DMS79 treated with DMSO at 0.1 percent for 48 hours (cell line): ENCODE results near the gene IRF2BP1.

Experiments
- DNase-seq: peaks from one replicate; lab custom pipeline; 2025; lab: John Stamatoyannopoulos, UW

The IRF2BP1 gene, protein sequence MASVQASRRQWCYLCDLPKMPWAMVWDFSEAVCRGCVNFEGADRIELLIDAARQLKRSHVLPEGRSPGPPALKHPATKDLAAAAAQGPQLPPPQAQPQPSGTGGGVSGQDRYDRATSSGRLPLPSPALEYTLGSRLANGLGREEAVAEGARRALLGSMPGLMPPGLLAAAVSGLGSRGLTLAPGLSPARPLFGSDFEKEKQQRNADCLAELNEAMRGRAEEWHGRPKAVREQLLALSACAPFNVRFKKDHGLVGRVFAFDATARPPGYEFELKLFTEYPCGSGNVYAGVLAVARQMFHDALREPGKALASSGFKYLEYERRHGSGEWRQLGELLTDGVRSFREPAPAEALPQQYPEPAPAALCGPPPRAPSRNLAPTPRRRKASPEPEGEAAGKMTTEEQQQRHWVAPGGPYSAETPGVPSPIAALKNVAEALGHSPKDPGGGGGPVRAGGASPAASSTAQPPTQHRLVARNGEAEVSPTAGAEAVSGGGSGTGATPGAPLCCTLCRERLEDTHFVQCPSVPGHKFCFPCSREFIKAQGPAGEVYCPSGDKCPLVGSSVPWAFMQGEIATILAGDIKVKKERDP

GRCh38 chr19:45885556-45886426 lies at the start of gene IRF2BP1:
IRF2BP1 (minus strand) TSS chr19:45886141; CDS start chr19:45885774, 367 bp downstream.
- peak; percentile 84 for DNase-seq

- no peak for DNase-seq
Measured at GRCh38 chr19:45935267-45935666, 49.3 kb upstream of the IRF2BP1 start.

DNA sequence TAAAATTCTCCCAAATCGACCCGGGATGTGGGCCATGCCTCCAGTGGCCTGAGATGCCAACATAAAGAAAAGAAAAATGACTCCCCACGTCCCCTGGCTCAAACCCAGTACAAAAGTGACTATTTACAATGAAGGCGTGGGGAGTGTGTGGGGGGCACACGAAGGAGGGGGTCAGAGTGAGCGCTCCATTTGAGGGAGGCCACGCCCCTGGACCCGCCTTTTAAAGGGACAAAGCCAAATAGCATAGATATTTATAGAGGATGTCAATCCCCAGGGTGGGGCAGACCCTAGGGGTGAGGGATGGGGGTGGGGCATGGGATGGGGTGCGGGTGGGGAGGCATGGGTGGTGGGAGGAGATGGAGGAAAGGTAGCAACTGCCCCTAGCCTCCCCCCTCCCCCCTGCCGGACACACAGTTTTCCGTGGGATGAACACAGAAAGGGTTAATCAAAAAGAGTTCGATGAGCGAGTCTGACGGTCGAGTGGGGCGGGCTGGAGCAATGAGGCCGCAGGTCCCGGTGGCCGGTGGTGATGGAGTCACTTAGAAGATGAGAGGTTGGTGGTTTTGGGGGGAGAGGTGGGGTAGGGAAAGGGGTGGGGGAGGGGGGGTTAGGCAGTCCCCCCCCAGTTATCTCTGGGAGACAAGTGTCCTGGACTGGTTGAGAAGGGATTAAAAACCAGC lies 48.8 kb upstream of the IRF2BP1 start:
- no peak for DNase-seq

DNA sequence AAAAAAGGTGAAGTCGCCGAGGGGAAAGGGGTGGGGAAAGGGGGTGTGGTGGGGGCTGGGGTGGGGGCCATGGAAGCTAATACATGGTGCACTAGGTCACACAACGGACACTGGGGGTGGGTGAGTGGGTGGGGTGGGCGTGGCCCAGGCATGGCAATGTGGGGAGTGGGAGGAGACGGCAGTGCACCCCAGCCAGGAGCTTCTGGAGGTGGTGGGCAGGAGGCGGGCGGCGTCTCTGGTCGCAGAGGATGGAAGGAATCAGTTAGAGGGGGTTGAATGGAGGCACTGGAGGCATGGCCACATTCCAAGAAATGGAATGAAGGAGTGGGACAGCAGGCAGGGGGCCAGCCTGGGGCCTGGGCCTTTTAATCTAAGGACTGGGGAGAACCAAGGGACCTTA lies 47.8 kb upstream of the IRF2BP1 start:
- no peak for DNase-seq

DNA sequence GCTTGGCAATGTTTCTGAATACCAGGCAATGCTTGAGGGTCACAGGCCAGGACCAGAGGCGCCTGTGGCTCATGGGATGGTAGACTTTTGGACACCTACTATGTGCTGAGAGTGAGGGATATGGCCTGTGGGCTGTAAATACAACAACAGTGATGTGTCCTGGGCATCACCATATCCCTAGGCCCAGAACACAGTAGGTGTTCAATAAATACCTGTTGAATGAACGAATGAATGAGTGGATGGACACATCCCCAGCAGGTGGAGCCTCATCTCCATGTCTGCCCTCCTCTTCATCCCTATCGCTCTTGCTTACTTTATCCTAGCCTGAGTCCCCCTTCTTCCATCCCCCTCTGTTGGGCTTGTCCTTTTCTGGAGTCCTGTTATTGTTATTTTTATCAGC lies 45.1 kb upstream of the IRF2BP1 start:
- DNase-seq, result no peak

- DNase-seq, result no peak
Measured at GRCh38 chr19:45929247-45929646, 43.3 kb upstream of the IRF2BP1 start.

- peak; percentile 88 for DNase-seq
Measured at GRCh38 chr19:45927565-45928261, 41.8 kb upstream of the IRF2BP1 start.

DNA sequence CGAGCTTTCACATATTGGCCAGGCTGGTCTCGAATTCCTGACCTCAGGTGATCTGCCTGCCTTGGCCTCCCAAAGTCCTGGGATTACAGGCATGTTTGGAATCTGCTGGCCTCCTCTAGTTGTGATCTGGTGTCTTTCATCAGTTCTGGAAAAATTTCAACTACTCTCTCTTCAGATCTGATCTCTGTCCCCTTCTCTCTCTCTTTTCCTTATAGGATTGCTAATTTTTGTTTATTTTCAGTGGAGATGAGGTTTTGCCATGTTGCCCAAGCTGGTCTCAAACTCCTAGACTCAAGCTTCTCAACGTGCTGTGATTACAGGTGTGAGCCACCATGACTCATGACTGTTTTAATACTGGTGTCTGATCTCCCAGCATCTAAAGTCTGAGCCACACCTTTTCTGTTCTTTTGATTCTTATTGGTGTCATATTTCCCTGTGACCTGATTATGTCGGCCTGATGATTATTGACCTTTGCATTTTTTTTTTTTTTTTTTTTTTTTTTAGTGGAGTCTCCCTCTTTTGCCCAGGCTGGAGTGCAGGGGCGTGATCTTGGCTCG lies 39.0 kb upstream of the IRF2BP1 start:
- DNase-seq, result no peak

DNA sequence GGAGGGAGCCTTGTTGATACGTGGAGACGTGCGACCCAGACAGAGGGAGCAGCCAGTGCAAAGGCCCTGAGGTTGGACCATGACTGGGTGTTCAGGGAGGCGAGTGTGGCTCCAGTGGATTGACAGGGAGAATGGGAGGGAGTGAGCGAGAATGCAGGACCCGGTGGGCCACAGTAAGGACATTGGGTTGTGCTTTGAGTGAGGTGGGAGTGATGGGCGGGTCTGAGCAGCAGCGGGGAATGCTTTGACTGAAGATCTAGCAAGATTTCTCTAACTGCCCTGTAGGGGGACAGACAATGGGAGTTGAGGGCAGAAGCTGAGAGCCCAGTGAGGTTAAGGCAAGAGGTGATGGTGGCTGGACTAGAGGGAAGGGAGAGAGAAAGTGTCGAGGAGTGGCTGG lies 36.3 kb upstream of the IRF2BP1 start:
- DNase-seq, result no peak

DNA sequence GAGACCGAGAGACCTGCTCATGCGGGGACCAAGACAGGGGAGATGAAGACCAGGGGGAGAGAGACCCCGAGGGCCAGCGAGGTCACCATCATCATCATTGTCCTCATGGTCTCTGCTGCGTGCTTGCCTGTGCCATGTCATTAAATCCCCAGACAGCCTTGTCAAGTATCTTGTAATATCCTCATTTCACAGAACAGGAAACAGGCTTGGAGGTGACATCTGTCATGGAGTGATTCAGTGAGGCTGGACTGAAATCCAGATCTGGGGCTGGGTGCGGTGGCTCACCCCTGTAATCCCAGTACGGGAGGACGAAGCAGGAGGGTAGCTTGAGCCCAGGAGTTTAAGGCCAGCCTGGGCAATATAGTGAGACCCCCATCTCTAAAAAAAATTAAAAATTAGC lies 34.5 kb upstream of the IRF2BP1 start:
- DNase-seq, result no peak

- DNase-seq, result no peak
Measured at GRCh38 chr19:45919678-45920077, 33.7 kb upstream of the IRF2BP1 start.

DNA sequence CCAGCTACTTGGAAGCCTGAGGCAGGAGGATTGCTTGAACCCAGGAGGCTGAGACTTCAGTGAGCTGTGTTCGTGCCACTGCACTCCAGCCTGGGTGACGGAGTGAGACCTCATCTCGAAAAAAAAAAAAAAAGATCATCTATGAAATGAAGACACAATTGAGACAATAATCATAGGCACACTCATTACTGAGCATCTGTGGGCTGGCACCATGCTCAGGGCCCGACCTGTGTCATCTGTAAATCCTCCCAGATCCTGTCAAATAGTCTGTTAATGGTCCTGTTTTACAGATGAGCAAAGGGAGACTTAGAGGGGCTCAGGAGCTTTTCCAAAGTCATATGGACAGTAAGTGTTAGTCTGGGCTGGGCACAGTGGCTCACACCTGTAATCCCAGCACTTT lies 32.8 kb upstream of the IRF2BP1 start:
- no peak for DNase-seq

DNA sequence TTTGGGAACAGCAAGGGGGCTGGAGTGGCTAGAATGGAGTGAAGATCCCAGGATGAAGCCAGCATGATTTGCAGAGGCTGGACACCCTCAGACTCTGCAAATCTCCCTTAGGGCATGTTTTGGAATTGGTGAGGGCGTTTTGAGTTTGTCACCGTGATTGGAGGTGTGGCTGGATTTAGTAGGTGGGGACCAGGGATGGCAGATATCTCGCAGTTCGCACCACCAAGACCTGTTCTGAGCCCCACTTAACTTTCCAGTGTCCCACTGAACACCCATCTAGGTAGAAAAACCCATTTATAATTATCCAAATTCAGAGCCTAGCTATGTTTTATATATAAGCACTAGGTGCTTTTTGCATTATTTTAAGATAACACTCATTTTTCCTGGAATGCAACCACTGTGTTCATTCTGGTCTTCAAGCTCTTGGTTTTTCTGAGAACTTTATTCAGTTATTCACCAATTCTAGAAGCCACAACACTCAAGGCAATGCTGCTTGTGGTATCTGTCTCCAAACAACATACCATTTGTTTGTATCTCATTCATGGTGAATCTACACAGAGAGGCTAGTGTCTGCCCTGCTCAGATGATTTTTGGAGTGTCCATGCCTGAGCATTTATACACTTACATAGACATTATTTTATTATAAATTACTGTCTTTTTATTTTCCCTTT lies 31.6 kb upstream of the IRF2BP1 start:
- no peak for DNase-seq

- no peak for DNase-seq
Measured at GRCh38 chr19:45913874-45914830, 28.2 kb upstream of the IRF2BP1 start, which contains the start of gene NANOS2. NANOS2 (minus strand) TSS chr19:45914778; CDS start chr19:45914693, 85 bp downstream.

DNA sequence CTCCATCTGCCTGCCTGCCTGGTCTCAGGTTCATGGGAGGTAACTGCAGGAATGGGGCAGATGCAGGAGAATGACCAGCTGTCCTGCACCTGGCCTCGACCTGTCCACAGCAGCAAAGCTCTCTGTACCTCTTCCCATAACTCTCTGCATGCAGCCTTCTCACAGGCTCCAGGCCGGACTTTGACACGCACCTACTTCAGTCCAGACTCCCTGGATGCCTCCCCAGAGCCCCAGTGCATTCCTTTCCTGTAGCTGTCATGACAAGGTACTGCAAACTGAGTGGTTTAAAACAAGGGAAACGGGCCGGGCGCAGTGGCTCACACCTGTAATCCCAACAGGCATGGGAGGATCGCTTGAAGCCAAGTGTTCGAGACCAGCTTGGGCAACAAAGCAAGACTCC lies 25.4 kb upstream of the IRF2BP1 start:
- DNase-seq, result no peak

DNA sequence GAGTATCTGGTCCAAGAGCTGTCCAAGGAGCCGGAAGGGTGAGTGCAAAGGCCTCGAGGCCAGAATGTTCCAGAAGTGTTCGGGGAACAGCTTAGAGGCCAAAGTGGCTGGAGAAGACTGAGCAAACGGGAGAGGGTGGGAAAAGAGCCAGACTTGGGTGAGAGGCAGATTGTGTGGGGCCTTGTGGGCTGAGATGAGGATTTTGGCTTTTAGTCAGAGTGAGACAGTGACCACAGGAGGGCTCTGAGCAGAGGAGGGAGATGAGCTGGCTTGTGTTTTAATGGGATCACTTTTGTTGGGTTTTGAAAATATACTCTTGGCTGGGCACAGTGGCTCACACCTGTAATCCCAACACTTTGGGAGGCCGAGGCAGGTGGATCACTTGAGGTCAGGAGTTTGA lies 23.0 kb upstream of the IRF2BP1 start:
- DNase-seq, result no peak

DNA sequence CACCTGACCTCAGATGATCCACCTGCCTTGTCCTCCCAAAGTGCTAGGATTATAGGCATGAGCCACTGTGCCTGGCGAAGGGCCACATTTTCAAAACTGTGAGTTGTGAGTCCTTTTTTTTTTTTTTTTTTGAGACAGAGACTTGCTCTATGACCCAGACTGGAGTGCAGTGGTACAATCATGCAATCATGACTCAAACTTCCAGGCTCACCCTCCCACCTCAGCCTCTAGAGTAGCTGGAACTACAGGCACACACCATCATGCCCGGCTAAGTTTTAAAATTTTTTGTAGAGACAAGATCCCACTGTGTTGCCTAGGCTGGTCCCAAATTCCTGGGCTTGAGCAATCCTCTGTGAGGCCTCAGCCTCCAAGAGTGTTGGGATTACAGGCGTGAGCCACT lies 20.3 kb upstream of the IRF2BP1 start:
- no peak for DNase-seq

- DNase-seq, result no peak
Measured at GRCh38 chr19:45905011-45905410, 19.1 kb upstream of the IRF2BP1 start.
